Spleen (tissue), 7 donors: ENCODE data around the gene PEPD.

ENCODE experiments used
- POLR2A ChIP-seq, 3 donors: fragments of 450-650 bp; IDR thresholded peaks; one replicate each; pipeline ENCODE4 v1.5.1; 2017; ENCODE audit warnings: antibody characterized with exemption in 3 of 3, mild to moderate bottlenecking in 1 of 3
- TF ChIP-seq, protein P1 (sequence below), 11 experiments: fragments of 200-600 bp in 7 of 11; fragments of 450-650 bp in 4 of 11; sonication (generic) in 4 of 11; IDR thresholded peaks in 8 of 11; conservative IDR thresholded peaks in 3 of 11; 1 replicate in 7 of 11; 2 replicates in 4 of 11; pipeline versions ENCODE4 v1.4.0 to v1.8.0; 2016 to 2021; ENCODE audit warnings: antibody characterized with exemption in 11 of 11, inconsistent platforms in 4 of 11, mild to moderate bottlenecking in 1 of 11
- donor health status: DM: no; HTN: no; CAD: no; lungs with moderate emphysema.
- donor health status: DM: no; HTN: no; CAD: no.
- donor health status: DM: no; HTN: no; CAD: no.

DNA sequence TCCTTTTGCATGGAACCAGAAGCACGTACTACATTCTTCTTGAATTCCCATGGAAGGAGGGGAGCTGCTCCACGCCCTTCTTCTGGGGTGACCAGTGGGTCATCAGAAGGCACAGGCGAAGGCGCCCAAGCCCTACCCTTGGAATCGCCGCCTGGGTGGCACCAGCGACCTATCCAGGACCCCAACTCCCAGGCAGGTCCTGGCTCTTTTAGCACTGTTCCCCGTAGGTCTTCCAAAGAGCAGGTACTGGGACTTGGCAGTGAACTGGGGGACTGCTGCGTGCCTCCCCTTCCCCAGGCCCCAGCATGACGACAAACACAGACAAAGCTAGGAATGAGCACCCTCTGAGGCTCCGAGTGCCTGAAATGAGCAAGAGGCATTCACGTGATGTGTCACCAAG lies 103.1 kb downstream of the PEPD start:
- TF ChIP-seq, protein P1, sequence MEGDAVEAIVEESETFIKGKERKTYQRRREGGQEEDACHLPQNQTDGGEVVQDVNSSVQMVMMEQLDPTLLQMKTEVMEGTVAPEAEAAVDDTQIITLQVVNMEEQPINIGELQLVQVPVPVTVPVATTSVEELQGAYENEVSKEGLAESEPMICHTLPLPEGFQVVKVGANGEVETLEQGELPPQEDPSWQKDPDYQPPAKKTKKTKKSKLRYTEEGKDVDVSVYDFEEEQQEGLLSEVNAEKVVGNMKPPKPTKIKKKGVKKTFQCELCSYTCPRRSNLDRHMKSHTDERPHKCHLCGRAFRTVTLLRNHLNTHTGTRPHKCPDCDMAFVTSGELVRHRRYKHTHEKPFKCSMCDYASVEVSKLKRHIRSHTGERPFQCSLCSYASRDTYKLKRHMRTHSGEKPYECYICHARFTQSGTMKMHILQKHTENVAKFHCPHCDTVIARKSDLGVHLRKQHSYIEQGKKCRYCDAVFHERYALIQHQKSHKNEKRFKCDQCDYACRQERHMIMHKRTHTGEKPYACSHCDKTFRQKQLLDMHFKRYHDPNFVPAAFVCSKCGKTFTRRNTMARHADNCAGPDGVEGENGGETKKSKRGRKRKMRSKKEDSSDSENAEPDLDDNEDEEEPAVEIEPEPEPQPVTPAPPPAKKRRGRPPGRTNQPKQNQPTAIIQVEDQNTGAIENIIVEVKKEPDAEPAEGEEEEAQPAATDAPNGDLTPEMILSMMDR (IDR thresholded peaks at IDR 0.05 in 8 of 11, conservative IDR thresholded peaks at IDR 0.05 in 3 of 11): no peak
- TF ChIP-seq POLR2A (IDR thresholded peaks at IDR 0.05): no peak
